Inferior parietal cortex (tissue), 1 donor: ENCODE measurements around the gene AUP1.
"Not testable (repeated sequence)": the region's sequence is repeated elsewhere in the genome, so short reads cannot be mapped to it uniquely, and the experiment has no call there.

Experiments used
- DNase-seq: peaks from one replicate; pipeline ENCODE4 v3.0.0-alpha.2; 2016; ENCODE audit errors: extremely low spot score

The AUP1 gene

GRCh38 chr2:74498500-74499266, 30.8 kb downstream of the AUP1 start:
- DNase-seq = no peak

- DNase-seq = no peak
These were observed 31.6 kb downstream of the AUP1 start for GRCh38 chr2:74497777-74498499.

DNA sequence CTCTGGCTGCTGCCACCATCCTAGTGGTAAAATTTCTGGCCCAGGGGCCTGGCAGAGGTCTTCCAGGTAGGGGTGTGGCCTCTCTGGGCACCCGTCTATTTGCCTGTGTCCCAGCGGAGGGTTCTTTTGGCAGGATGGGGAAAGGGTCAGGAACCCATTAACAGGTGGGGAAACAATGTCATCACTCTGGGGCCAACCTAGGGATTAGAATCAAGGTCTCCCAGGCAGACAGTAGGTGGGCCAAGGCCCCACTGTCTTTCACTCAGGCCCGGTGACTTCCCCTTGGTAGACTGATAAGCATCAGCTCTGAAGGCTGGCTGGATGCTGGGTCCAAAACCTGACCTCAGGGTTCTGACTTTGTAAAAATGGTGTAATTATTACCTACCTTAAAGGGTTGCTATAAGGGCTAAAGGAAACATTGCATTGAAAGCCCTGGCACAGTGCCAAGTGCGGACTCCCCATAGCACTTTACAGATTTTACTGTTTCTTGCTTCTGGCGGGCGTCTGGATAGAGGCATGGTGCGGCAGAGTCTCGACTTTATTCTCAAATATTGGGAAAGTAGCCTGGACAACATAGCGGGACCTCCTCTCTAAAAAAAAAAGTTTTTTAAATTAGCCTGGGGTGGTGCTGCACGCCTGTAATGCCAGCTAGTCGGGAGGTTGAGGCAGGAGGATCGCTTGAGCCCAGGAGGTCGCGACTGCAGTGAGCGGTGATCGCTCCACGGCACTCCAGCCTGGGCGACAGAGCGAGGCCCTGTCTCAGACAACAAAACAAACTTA, 32.3 kb downstream of the AUP1 start:
- no peak for DNase-seq

GRCh38 chr2:74495440-74495839, 34.1 kb downstream of the AUP1 start:
- DNase-seq = no peak

DNA sequence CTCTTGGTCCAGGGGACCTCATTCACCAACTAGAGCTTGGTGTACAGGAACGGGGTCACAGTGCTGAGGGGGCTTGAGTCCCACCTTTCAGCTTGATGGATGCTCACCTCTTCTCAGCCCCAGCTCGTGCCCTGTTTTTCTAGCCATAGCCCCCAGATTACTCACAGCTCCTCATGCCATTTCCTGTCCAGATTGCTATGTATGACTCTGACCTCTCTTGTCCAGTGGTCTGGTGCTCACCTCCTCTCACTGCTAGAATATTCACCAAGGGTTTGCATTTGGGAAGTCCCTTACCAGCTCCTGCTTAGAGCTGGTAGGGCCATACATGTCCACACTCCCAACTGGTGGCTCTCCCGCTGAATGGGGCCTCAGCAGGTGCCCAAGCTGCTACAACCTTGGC, 36.0 kb downstream of the AUP1 start:
- DNase-seq = no peak

DNA sequence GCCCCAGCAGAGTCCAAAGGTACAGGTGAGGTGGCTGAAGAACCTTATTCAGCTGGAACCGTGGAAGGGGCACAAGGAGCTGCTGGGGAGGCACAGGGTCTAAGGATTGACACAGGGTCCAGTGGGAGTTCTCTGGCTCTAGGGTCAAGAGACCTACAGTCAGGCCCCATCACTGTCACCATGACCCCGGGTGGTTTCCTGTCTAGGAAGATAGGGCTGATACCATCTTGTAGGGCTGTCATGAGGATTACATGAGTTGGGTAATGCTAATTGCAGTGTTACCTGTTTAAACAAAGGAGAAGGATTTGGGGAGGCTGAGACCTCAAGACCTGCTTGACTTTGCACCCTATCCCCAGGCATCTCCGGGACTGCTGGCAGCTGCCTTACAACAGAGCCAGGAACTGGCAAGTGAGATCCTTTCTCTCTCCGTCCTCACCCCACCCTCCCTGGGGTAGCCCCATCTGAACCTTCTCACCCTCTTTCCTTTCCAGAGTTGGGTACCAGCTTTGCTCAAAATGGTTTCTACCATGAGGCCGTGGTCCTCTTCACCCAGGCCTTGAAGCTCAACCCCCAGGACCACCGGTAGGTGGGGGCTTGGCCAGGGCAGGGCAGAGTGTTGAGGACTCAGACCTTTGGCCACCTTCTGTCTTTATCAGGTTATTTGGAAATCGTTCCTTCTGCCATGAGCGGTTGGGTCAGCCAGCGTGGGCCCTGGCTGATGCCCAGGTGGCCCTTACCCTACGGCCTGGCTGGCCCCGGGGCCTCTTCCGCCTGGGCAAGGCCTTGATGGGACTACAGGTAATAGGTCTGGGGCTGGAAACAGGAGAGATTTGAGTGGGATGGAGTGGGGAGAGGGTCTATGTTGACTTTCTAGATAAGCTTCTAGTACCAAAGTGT, 37.6 kb downstream of the AUP1 start:
- DNase-seq = no peak

GRCh38 chr2:74489906-74490305, 39.6 kb downstream of the AUP1 start:
- no peak for DNase-seq

GRCh38 chr2:74488643-74489481, 40.6 kb downstream of the AUP1 start:
- no peak for DNase-seq

GRCh38 chr2:74486141-74486540, 43.4 kb downstream of the AUP1 start:
- DNase-seq = no peak

- DNase-seq = not testable (repeated sequence)
These were observed 45.8 kb downstream of the AUP1 start for GRCh38 chr2:74483675-74484164.

GRCh38 chr2:74482801-74483674, 46.5 kb downstream of the AUP1 start, which contains the start of the genes CCDC142 and TTC31:
Gene CCDC142 (minus strand): TSS chr2:74482998. CDS start chr2:74482837, 161 bp downstream.
Gene TTC31 (plus strand): TSS chr2:74483081. CDS start chr2:74483096, 15 bp downstream.
- peak; percentile 96 for DNase-seq

DNA sequence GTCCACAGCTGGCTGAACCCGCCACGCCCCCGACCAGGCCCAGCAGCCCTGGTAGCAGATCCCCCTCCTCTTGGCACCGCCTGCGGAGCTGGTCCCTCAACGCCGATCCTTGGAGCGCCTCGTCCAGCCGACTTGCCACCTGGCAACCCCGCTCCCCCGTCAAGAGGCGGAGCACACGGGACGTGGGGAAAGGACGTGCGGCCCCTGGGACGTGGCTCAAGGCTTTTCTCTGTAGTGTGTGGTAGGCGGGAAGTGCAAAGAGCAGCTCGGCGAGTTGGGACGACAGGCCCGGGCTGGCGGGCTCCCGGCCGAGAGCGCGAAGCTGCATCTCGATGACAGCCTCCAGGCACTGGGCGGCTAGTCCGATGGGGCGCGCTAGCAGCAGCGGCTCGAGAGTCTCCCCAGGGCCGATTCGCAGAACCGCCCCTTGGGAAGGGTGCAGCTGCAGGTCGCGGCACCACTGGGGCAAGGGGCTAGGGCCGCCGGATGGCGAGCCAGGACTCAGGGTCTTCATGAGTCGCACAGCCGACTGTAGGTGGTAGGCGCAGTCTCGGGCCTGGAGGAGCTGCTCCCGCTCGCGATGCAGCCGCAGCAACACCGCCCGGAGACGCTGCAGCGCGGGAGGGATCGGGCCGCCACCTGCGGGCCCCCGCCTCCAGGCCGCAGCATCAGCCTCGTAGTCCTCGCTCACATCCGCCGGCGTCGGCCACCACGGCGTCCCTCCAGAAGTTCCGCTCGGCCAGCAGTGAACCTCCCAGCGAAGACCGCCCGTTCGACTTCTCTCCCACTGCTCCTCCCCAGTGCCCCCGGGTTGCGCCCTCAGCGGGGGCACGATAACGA, 47.3 kb downstream of the AUP1 start:
- no peak for DNase-seq

DNA sequence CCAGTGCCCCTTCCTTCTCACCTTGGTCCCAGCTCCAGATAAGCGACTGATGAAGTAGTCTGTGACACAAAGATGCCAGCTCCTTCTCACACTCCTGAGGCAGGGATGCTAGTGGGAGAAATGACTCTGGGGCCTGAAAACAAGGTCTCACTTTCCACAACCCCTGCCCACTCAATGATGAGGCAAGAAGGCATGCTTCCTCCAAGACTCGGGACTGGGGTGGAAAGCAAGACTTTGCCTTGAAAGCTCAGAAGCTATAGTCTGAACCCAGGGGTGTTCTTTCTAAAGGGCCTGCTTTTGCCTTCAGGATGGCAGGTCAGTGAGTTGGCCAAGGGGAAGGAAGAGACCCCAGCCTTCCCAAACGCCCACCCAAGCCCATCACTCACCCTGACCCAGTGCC, 48.1 kb downstream of the AUP1 start:
- DNase-seq = no peak
